ENCODE data around the gene POLN. TPM values are rescaled to one million over a fixed set of nuclear protein-coding genes. Genes with fewer than 3 reads are reported as not detected.

Gene POLN
- polyA plus RNA-seq, 1 experiment: 1.5 TPM

DNA sequence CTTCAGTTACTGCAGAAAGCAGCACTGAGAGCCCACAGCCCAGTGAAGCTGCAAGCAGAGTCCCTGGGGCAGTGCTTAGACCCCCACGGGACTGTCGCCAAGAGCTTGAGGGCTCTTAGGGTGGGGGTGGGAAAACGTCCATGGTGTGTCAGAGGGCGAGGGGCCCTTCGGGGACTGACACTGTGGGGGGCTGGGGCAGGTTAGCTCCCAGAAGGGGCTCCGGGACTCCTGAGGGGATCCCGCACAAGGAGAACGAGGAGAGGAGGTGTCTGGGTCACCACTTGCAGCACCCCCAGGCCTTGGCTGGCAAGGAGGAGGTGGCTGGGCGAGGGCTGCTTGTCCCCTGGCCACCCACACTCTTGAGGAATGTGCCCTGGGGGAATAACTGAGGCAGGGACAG is 162.0 kb downstream of the POLN start:
- TF ChIP-seq, protein P1, sequence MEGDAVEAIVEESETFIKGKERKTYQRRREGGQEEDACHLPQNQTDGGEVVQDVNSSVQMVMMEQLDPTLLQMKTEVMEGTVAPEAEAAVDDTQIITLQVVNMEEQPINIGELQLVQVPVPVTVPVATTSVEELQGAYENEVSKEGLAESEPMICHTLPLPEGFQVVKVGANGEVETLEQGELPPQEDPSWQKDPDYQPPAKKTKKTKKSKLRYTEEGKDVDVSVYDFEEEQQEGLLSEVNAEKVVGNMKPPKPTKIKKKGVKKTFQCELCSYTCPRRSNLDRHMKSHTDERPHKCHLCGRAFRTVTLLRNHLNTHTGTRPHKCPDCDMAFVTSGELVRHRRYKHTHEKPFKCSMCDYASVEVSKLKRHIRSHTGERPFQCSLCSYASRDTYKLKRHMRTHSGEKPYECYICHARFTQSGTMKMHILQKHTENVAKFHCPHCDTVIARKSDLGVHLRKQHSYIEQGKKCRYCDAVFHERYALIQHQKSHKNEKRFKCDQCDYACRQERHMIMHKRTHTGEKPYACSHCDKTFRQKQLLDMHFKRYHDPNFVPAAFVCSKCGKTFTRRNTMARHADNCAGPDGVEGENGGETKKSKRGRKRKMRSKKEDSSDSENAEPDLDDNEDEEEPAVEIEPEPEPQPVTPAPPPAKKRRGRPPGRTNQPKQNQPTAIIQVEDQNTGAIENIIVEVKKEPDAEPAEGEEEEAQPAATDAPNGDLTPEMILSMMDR (IDR thresholded peaks at IDR 0.05; ENCODE audit: insufficient read depth, low read depth, low read length): no peak
- POLR2A ChIA-PET: no interaction called here
- H3K4me3 ChIP-seq (ENCODE audit: low read depth, low read length): no peak overlapping the region
- no peaks in the 10 kb centered on the region for H3K36me3 ChIP-seq (ENCODE audit: control insufficient read depth, insufficient read depth, low read length)
- CTCF ChIA-PET: no interaction called here
- H3K27me3 ChIP-seq (ENCODE audit: control insufficient read depth, insufficient read depth, low read length): no peaks in the 10 kb centered on the region; the same call in 1 of the 2 replicates
- no peak for DNase-seq (ENCODE audit: low read depth)

DNA sequence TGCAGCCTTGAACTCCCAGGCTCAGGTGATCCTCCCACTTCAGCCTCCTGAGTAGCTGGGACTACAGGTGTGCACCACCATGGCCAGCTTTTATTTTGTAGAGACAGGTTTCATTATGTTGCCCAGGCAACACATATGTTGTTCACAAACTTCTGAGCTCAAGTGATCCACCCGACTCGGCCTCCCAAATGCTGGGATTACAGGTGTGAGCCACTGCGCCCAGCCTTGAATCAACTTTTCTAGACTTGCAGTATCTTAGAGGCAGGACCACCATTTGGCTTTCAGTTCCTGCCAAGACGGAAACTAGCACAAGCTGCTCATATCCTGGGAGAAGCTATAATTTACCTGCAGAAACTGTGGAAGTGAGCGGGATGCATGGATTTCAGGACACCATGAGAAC is 162.9 kb downstream of the POLN start:
- POLR2A ChIA-PET: no interaction called here
- Histone ChIP-seq H3K36me3 (ENCODE audit: control insufficient read depth, insufficient read depth, low read length) (no peaks in the 10 kb centered on the region), H3K27me3 (ENCODE audit: control insufficient read depth, insufficient read depth, low read length) (no peaks in the 10 kb centered on the region; the same call in 1 of the 2 replicates), H3K4me3 (ENCODE audit: low read depth, low read length) (no peak overlapping the region)
- TF ChIP-seq, protein P1 (IDR thresholded peaks at IDR 0.05; ENCODE audit: insufficient read depth, low read depth, low read length): no peak
- CTCF ChIA-PET: no interaction called here
- DNase-seq (ENCODE audit: low read depth): no peak

DNA sequence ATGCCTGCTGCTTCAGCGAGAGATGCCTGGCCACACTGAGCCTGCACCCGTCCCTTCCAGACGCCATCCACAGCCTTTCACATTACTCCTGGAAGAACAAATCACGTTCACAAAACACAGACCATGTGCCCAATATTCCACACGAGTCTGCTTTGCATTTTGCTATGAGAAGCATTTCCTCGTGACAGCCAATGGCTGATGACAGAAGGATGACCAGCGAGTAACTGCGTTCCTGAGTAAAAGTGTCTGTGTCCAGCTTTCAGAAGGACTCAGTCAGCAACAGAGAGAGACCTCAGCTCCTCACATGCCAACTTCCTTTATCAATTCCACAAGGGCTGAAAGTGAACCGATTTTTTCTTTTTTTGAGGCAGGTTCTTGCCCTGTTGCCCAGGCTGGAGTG is 163.3 kb downstream of the POLN start:
- POLR2A ChIA-PET: no interaction called here

DNA sequence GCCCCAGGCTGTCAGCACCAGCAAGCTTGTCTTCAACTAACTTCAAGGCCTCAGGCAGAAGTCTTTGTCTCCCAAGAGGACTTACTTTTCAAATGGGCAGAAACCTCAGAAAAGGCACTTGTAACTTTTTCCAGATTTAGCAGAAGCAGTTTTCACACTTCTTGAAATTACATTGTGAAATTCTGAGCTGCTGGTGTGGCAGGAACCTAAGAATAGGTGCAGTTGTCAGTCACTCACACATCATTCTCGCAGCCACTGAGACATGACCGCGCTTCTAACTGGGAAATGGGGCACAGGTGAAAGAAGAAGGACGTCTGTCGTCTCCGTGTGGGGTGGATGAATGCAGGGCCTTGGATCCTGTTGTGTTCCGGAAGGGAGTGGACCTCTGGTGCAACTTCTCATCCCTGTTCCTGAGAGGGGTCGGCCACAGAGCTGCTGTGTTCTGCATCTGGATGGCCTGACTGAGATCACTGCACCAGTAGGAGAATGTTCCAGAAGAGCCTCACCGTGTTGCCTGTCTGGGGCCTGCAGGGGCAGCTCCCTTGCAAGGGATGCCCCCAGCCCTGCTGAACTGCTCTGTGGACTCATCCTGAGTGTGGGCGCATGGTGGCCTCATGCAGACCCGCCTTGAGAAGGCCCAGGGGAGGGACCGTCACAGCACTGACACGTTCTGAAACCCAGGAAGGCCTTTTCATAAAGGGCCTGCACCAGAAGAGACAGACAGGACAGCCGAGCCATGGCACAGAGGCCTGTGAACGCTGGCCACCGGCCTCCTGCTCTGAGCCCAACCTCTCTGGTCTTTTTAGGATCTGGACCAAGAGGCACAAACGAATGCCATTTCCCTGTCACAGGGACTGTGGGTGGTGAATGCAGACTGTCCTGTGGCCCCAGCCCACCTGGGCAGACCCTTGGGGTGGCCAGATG is 164.1 kb downstream of the POLN start:
- Histone ChIP-seq H3K27me3 (ENCODE audit: control insufficient read depth, insufficient read depth, low read length) (no peaks in the 10 kb centered on the region; the same call in 1 of the 2 replicates), H3K4me3 (ENCODE audit: low read depth, low read length) (no peak overlapping the region), H3K36me3 (ENCODE audit: control insufficient read depth, insufficient read depth, low read length) (no peaks in the 10 kb centered on the region)
- ChIA-PET POLR2A (no interaction called here), CTCF (no interaction called here)
- DNase-seq (ENCODE audit: low read depth): no peak
- TF ChIP-seq, protein P1 (IDR thresholded peaks at IDR 0.05; ENCODE audit: insufficient read depth, low read depth, low read length): no peak

More for the DNA sequence above, 163.3 kb downstream of the POLN start:
- Histone ChIP-seq H3K36me3 (ENCODE audit: control insufficient read depth, insufficient read depth, low read length) (no peaks in the 10 kb centered on the region), H3K27me3 (ENCODE audit: control insufficient read depth, insufficient read depth, low read length) (no peaks in the 10 kb centered on the region; the same call in 1 of the 2 replicates), H3K4me3 (ENCODE audit: low read depth, low read length) (no peak overlapping the region)
- CTCF ChIA-PET: no interaction called here
- TF ChIP-seq, protein P1 (IDR thresholded peaks at IDR 0.05; ENCODE audit: insufficient read depth, low read depth, low read length): no peak
- peak; percentile 2 for DNase-seq (ENCODE audit: low read depth)

DNA sequence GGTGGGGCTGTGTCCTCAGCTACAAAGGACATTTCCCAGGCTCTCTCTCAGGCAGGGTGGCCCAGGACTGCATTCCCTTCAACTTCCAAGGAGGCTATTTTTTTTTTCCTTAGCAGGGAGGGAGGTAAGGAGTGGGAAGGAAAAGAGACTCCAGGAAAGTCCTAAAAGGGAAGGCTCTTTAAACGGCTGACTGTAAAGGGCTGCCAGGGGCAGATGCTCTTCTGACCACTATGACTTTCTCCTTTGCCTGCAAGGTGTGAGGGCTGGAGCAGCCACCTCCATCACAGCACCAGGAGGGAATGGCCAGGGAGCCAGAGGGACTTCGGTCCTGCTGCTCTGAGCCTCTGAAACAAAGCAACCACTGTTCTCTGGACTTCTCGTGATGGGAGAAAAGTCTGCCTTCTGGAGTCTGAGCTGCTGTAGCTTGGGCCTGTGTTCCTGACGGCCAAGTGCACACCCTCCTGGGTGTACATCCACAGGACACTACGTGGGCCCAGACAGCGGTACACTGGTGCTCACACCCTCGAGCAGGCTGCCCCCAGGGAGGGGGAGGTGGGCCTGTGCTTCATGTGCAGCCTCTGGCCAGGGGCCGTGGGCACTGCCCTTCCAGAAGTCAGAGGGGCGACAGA is 164.9 kb downstream of the POLN start:
- no peak for DNase-seq (ENCODE audit: low read depth)
- Histone ChIP-seq H3K4me3 (ENCODE audit: low read depth, low read length) (no peak overlapping the region), H3K36me3 (ENCODE audit: control insufficient read depth, insufficient read depth, low read length) (no peaks in the 10 kb centered on the region), H3K27me3 (ENCODE audit: control insufficient read depth, insufficient read depth, low read length) (no peaks in the 10 kb centered on the region)
- TF ChIP-seq, protein P1 (IDR thresholded peaks at IDR 0.05; ENCODE audit: insufficient read depth, low read depth, low read length): no peak
- ChIA-PET CTCF (no interaction called here), POLR2A (no interaction called here)

Measured in BJ (cell line).